GF-D8 (cell line): Measurements from ENCODE around the gene ASPRV1.
"Not testable (repeated sequence)": the region's sequence is repeated elsewhere in the genome, so short reads cannot be mapped to it uniquely, and the experiment has no call there.

Experiments
- DNase-seq: peaks from one replicate; lab custom pipeline; 2025; lab: John Stamatoyannopoulos, UW

Gene ASPRV1

DNA sequence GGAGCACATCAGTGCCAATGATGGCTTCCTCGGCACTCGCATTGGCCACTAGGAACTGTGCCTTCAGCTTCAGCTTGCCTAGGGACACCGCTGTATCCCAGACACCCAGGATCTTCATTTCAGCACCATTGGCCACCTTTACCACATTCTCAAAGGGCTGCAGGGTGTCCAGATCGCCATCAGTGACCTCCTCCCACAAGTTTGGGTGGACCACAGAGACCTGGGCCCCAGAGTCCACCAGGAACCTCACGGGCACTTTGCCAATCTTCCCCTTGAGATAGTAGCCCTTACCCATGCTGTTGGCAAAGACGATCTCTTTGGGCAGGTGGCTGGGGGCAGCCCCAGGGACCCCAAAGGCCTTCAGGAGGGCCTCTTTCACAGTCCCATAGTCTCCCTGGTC is 610 bp downstream of the ASPRV1 start:
- DNase-seq, result no peak

DNA sequence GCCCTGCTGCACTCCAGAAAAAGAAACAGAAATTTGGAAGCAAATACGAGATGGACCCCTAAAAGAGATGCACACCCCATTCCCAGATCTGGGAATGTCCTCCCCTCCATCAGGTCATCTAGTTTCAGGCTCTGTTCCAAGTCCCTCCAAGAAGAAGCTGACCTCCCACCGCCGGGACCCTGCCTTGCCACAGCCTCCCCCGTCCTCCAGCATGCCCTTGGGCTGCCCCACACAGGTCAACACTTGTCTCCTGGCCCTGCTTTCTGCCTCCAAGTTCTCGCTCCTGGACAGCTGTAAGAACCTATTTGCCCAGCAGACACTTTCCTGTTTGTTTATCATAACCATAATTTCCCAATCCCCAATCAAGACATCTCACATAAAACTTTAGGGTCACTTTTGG is 2.0 kb downstream of the ASPRV1 start:
- DNase-seq, result no peak

DNA sequence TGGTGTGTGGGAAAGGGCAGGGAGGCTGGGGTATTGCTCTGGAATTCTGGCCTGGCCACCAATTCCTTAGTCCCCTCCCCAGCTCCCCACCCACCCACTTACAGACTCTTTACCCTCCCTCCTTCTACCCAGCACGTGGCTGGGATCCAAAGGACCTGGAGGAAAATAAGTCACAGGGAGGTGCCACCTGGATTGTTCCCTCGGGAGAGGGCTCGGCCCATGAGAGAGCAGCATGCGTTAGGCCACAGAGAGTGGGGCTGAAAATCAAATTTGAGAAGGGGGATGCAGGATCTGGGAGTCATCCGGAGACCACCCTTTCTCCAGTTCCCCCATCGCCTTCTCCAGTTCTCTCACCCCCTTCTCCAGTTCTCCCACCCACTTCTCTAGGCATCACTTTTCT is 3.0 kb downstream of the ASPRV1 start:
- no peak for DNase-seq

DNA sequence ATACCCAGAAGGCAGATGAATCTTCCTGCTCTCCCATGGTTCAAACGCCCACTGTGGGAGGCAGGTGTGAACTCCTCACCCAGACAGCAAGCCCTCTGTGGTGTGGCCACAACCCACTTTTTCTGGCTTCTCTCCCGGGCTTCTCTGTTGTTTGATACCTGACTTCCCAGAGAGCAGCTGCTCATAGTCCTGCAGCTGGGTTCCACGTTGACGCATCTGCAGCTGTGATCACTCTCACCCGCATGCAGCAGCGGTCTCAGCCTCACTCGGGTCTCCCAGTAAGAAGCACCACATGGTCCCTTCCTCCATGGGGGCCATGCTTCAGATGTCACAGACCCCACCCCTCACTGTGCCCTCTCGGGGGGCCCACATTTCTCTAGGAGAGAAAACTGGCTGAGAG is 3.5 kb downstream of the ASPRV1 start:
- no peak for DNase-seq

- no peak for DNase-seq
These were observed 4.9 kb downstream of the ASPRV1 start for GRCh38 chr2:69956475-69956979.

GRCh38 chr2:69955029-69955428 is 6.4 kb downstream of the ASPRV1 start:
- DNase-seq, result no peak

GRCh38 chr2:69954084-69954483 is 7.3 kb downstream of the ASPRV1 start:
- no peak for DNase-seq

DNA sequence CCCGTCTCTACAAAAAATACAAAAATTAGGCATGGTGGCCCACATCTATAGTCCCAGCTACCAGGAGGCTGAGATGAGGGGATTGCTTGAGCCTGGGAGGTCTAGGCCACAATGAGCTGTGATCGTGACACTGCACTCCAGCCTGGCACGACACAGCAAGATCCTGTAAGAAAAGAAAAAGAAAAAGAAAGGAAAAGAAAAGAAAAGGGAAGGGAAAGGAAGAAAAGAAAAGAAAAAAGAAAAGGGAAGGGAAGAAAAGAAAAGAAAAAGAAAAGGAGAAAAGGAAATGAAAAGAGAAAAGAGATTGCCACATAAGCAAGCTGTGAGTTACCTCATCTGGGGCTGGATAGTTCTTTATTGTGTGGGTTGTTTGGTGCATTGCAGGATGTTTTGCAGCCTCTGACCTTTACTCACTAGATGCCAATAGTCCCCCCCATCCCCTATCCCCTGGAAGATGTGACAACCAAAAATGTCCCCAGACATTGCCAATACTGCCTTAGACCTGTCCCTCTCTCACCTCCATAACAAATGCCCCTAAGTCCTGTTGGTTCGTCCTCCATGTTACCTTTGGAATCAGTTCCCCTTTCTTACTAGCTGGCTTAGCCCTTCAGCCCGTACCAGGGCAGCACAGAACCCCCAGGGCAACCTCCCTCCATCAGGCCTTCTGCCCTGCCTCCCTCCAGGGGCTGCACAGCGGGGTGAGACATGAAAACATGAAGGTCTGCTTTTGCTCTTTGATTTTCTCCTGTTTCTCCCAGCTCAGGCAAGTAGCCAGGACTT is 8.9 kb downstream of the ASPRV1 start:
- no peak for DNase-seq

GRCh38 chr2:69950671-69951070 is 10.8 kb downstream of the ASPRV1 start:
- not testable (repeated sequence) for DNase-seq

DNA sequence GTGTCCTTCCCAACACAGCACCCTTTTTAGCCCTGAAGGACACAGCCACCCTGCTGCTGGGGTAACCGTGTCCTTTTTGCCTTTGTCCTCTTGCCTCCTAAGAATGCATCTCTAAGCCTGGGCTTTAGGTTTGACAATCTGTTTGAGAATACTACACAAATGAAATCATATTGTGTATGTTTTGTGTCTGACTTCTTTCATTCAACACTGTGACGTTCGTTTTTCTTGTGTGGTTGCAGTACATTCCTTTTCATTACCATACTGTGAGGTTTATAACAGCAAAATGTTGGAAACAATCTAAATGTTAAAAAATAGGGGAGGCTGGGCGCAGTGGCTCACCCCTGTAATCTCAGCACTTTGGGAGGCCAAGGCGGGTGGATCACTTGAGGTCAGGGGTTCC is 11.2 kb downstream of the ASPRV1 start:
- DNase-seq, result no peak

- DNase-seq, result no peak
These were observed 12.3 kb downstream of the ASPRV1 start for GRCh38 chr2:69948963-69949645.

DNA sequence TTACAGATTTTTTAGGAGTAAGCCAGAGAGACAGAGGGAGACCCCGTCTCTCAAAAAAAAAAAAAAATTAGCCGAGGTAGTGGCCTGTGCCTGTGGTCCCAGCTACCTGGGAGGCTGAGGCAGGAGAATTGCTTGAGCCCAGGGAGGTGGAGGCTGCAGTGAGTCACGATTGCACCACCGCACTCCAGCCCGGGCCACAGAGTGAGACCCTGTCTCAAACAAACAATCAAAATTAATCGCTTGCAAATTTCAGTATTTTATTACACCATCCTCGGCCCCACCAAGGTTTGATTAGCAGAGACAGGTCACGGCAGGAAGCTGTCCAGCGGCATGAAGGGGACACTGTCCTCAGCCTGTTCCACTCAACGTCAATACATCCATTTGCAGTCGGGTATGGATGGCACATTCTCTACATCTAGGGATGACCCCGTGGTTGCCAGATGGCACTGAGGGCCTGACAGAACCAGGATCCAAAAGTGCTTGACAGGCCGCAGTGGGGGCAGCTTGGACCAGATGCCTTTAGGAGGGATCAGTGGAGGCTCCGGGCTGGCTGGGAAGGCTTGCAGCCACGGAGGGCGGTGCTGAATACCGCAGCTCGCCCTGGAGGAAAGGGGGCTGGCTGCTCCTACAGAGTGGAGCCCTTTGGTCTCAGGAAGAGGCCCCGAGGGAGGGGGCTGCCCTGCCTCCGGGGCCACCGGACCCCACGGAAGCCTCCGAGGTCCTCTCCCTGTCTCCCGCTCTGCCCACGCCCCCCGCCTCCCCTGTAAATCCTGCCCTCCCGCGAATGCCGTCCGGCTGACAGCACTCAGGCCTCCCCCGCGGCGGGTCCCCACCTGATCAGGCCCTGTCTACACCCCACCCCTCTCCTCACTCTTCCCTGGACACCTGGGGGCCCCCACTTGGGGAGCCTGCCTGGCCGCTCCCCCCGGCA is 13.1 kb downstream of the ASPRV1 start:
- no peak for DNase-seq

DNA sequence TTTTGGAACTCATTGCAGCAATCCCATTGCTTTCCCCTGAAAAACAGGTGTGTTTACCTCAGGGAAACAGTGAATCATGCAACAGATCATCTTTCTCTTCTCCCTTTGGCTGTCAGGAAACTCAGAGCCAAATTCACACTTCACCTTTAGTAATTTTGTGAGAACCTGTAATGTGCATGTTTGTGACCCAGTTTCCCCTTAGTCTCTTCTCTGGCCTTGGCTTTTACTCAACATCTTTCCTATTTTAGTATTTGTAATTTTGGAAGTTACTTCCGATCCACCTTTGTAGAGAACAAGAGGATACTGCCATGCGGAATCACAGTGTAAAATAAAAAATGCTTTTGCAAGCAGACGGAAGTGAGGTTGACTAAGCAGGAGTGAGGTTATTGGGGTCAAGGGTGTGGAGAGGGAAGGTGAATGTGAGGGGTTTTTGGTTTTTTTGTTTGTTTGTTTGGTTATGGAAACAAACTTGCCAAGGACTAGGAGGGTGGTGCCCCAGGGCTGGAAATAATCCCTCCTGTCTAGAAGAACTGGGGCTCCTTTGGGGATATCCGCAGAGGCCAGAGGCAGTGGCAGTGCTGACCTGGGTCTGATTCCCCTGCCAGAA is 14.0 kb downstream of the ASPRV1 start:
- DNase-seq, result no peak

DNA sequence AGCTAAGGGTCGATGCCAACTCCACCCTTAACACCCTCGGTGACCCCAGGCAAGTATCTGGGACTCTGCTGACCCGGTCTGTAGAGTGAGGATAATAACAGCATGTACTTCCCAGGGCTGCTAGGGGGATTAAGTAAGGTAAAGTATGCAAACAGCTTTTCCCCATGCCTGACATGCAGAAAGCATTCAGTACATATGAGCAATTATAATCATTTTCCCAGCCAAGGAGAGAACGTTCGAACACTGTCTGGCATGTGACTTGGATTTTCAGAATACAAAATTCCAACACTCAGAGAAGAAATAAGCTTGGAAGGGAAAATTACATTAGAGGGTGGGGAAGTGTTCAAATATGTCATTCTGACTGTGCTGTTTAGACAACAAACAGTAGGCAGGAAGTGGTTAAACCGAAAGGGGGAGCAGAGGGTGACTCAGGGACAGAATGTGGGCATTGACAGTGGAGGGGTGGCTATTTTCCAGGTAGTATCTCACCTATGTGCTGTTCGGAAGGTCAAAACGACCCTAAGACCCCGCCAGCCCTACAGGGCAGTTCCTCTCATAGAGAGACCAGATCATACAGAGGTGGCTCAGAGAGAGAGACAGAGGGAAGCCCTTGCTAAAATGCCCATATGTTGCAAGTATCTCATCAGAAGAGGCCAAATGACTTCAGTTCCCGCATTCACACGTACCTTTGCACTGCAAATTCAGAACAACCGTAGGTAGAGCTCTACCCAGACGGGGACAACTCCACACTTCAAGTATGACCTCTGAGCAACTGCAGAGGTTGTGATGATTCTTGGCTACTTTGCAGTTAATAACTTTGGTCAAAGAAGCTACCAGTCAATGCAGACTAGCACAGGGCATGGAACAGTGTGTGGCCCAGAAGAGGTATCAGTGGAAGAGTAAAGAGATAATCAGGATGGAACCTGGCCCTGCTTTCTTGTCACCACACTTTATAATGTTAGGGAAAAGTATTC is 14.8 kb downstream of the ASPRV1 start:
- peak; percentile 49 for DNase-seq

GRCh38 chr2:69945941-69946340 is 15.5 kb downstream of the ASPRV1 start:
- no peak for DNase-seq

DNA sequence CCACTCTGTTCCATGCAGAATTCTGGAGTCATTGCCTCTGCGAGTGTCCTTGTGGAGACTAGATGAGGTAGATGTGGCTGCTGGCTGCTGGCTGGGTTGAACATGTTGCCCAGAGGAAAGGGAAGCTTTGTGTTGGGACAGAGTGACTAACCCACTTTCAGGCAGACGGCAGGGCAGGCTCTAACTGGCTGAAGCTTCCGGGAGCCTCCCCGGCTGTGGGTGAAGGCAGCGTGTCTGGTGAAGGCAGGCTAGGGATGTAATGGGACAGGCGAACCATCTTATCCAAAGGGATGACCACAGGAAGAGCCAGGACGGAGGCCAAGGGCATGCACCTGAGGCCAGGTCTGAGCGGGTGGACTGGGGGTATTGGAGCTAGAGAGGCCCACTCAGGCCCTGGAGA is 16.0 kb downstream of the ASPRV1 start:
- peak; percentile 56 for DNase-seq

DNA sequence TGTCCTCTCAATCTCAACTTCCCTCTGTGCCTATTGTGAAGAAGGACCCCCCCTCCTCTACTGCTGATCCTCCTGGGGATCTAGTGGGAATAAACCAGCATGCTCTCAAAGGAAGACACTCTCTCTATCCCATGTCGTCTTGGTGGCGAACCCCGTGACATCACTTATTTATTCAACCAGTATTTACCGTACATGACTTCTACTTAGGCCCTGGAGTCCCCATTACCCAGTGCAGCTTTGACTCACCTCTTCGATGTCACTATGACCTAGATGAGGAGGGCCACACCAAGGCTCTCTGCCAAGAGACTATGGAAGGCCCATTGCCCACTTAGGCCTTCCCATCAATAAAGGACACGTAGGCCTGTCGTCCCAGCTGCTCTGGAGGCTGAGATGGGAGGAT is 16.7 kb downstream of the ASPRV1 start:
- DNase-seq, result no peak

DNA sequence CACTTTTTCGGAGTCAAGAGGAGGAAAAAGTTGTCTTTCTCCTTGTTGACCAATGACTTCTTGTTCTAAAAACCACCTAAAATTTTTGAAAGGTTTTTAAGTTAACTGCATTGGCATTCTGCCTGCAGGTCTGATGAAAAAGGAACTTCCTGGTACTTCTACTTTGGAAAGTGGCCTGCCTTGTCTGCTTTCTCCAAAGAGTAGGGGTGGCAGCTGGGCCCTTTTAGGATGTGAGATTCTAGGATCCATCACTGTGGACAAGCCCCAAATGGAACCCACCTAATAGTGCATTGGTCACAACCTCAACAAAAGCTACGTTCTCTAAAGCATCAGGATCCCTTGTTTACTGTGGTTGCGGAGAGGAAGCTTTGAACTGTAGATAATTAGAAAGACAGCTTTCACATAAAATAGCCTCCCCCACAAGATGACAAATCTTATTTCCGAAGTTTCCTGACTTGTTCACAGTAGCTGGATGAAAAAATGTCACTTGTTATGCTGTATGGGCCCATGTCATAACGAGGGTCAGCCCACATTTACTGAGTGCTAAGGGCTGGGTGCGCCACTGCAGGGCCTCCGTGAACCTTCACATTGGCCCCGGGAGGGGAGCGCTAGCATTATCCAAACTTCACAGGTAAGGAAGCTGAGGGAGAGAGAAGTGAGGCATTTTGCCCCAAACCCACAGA is 17.4 kb downstream of the ASPRV1 start:
- peak; percentile 42 for DNase-seq

GRCh38 chr2:69943000-69943842 is 18.2 kb downstream of the ASPRV1 start:
- no peak for DNase-seq
